ENCODE measurements around the gene HOXB9. TPM values are rescaled to one million over a fixed set of nuclear protein-coding genes. Genes with fewer than 3 reads are reported as not detected.

The HOXB9 gene
- total and polyA plus RNA-seq, 7 experiments from 2014 or later, result 0.12 to 0.24 (median 0.16) TPM; not detected in 4

DNA sequence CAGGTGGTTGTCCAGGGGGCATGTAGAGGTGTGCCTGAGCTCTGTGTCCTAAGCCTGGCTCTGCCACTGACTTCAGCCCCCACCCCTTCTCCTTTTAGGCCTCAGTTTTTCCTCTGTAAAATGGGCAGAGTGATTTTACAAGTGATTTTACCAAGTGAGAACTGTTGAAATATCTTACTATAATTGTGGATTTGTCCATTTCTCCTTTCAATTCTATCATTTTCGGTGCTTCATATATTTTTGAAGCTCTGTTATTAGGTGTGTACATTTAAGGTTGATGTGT lies 21.7 kb upstream of the HOXB9 start:
- H3K27ac ChIP-seq (ENCODE audit: low read depth, low read length), result no peak overlapping the region
- Mint-ChIP-seq H3K36me3 (peaks cover 0 to 3% (median 0%) of the 10 kb centered on the region in 5 donors), H3K4me3 (peak overlapping the region; percentile 73 to 100 (median 84))

GRCh38 chr17:48647103-48647962 lies 21.2 kb upstream of the HOXB9 start:
- DNase-seq (no peak), ATAC-seq (peak; percentile 34)
- POLR2A ChIA-PET, result no interaction called here
- no peak overlapping the region for H3K27ac Mint-ChIP-seq
- peak overlapping the region; percentile 80 to 100 (median 88) for H3K4me3 Mint-ChIP-seq
- H3K27me3 Mint-ChIP-seq, result peaks cover 59 to 84% (median 68%) of the 10 kb centered on the region in 5 donors
- Histone ChIP-seq H3K9me3 (ENCODE audit: control insufficient read depth in 2 of 3, low read length in 3 of 3) (no peaks in the 10 kb centered on the region), H3K36me3 (ENCODE audit: control insufficient read depth in 2 of 3, insufficient read depth in 3 of 3, low read length in 3 of 3) (no peaks in the 10 kb centered on the region), H3K4me1 (ENCODE audit: control insufficient read depth in 2 of 2, insufficient read depth in 2 of 2, low read length in 2 of 2) (peaks cover 0 to 6% of the 10 kb centered on the region in 2 donors), H3K27me3 (ENCODE audit: control insufficient read depth in 2 of 2, insufficient read depth in 2 of 2, low read length in 2 of 2) (peaks cover 0 to 36% of the 10 kb centered on the region in 2 donors), H3K4me3 (ENCODE audit: low read length) (peak overlapping the region; percentile 70), H3K27ac (ENCODE audit: low read depth, low read length) (no peak overlapping the region)
- peaks cover 0 to 2% (median 0%) of the 10 kb centered on the region in 11 donors for H3K9me3 Mint-ChIP-seq
- intact Hi-C loops (cut with micrococcal nuclease), result no loop called here
- H3K4me1 Mint-ChIP-seq, result peaks cover 7 to 27% (median 18%) of the 10 kb centered on the region in 7 donors
- peaks cover 0 to 3% (median 0%) of the 10 kb centered on the region in 5 donors for H3K36me3 Mint-ChIP-seq
- CTCF ChIA-PET, result interaction anchor here (0.6 kb wide), 1 partner anchor 287 kb away, joined by 3 read pairs; no protein-coding TSS in a partner anchor

More for the DNA sequence above, 21.7 kb upstream of the HOXB9 start:
- CTCF ChIA-PET, result interaction anchor here (0.6 kb wide), 1 partner anchor 286 kb away, joined by 3 read pairs; no protein-coding TSS in a partner anchor
- POLR2A ChIA-PET, result no interaction called here
- Mint-ChIP-seq H3K27me3 (peaks cover 55 to 81% (median 63%) of the 10 kb centered on the region in 5 donors), H3K4me1 (peaks cover 7 to 26% (median 19%) of the 10 kb centered on the region in 7 donors), H3K27ac (no peak overlapping the region), H3K9me3 (peaks cover 0 to 2% (median 0%) of the 10 kb centered on the region in 11 donors)
- DNase-seq (no peak), ATAC-seq (no peak)
- Histone ChIP-seq H3K4me1 (ENCODE audit: control insufficient read depth in 2 of 2, insufficient read depth in 2 of 2, low read length in 2 of 2) (peaks cover 0 to 6% of the 10 kb centered on the region in 2 donors), H3K36me3 (ENCODE audit: control insufficient read depth in 2 of 3, insufficient read depth in 3 of 3, low read length in 3 of 3) (no peaks in the 10 kb centered on the region), H3K27me3 (ENCODE audit: control insufficient read depth in 2 of 2, insufficient read depth in 2 of 2, low read length in 2 of 2) (peaks cover 0 to 33% of the 10 kb centered on the region in 2 donors), H3K4me3 (ENCODE audit: low read length) (peak overlapping the region; percentile 70), H3K9me3 (ENCODE audit: control insufficient read depth in 2 of 3, low read length in 3 of 3) (no peaks in the 10 kb centered on the region)
- intact Hi-C loops (cut with micrococcal nuclease), result no loop called here

- Histone ChIP-seq H3K36me3 (ENCODE audit: control insufficient read depth in 2 of 3, insufficient read depth in 3 of 3, low read length in 3 of 3) (no peaks in the 10 kb centered on the region), H3K4me3 (ENCODE audit: low read length) (peak overlapping the region; percentile 70), H3K4me1 (ENCODE audit: control insufficient read depth in 2 of 2, insufficient read depth in 2 of 2, low read length in 2 of 2) (peaks cover 0 to 12% of the 10 kb centered on the region in 2 donors), H3K27ac (ENCODE audit: low read depth, low read length) (no peak overlapping the region), H3K9me3 (ENCODE audit: control insufficient read depth in 2 of 3, low read length in 3 of 3) (no peaks in the 10 kb centered on the region), H3K27me3 (ENCODE audit: control insufficient read depth in 2 of 2, insufficient read depth in 2 of 2, low read length in 2 of 2) (peaks cover 0 to 41% of the 10 kb centered on the region in 2 donors)
- peaks cover 64 to 88% (median 73%) of the 10 kb centered on the region in 5 donors for H3K27me3 Mint-ChIP-seq
- H3K4me1 Mint-ChIP-seq, result peaks cover 13 to 30% (median 21%) of the 10 kb centered on the region in 7 donors
- no peaks in the 10 kb centered on the region for H3K36me3 Mint-ChIP-seq
- H3K4me3 Mint-ChIP-seq, result peak overlapping the region; percentile 80 to 100 (median 88)
- peaks cover 0 to 3% (median 0%) of the 10 kb centered on the region in 11 donors for H3K9me3 Mint-ChIP-seq
- intact Hi-C loops (cut with micrococcal nuclease), result no loop called here
- CTCF ChIA-PET, result no interaction called here
- ATAC-seq (peak; percentile 70), DNase-seq (peak in 2 of 9 donors; percentile 23 to 42)
- H3K27ac Mint-ChIP-seq, result no peak overlapping the region
- POLR2A ChIA-PET, result no interaction called here
These were observed 20.3 kb upstream of the HOXB9 start for GRCh38 chr17:48646183-48647102.

GRCh38 chr17:48645639-48646182 lies 19.6 kb upstream of the HOXB9 start:
- Histone ChIP-seq H3K4me1 (ENCODE audit: control insufficient read depth in 2 of 2, insufficient read depth in 2 of 2, low read length in 2 of 2) (peaks cover 0 to 12% of the 10 kb centered on the region in 2 donors), H3K27me3 (ENCODE audit: control insufficient read depth in 2 of 2, insufficient read depth in 2 of 2, low read length in 2 of 2) (peaks cover 0 to 41% of the 10 kb centered on the region in 2 donors), H3K4me3 (ENCODE audit: low read length) (no peak overlapping the region), H3K27ac (ENCODE audit: low read depth, low read length) (no peak overlapping the region), H3K9me3 (ENCODE audit: control insufficient read depth in 2 of 3, low read length in 3 of 3) (no peaks in the 10 kb centered on the region), H3K36me3 (ENCODE audit: control insufficient read depth in 2 of 3, insufficient read depth in 3 of 3, low read length in 3 of 3) (no peaks in the 10 kb centered on the region)
- peaks cover 71 to 94% (median 80%) of the 10 kb centered on the region in 5 donors for H3K27me3 Mint-ChIP-seq
- H3K4me1 Mint-ChIP-seq, result peaks cover 15 to 33% (median 24%) of the 10 kb centered on the region in 7 donors
- DNase-seq, result no peak
- no peak overlapping the region for H3K27ac Mint-ChIP-seq
- POLR2A ChIA-PET, result interaction anchor here (0.6 kb wide), 1 partner anchor 13 kb away, joined by 3 read pairs; no protein-coding TSS in a partner anchor
- peaks cover 0 to 3% (median 0%) of the 10 kb centered on the region in 11 donors for H3K9me3 Mint-ChIP-seq
- peak overlapping the region; percentile 4 to 100 (median 75) for H3K4me3 Mint-ChIP-seq
- intact Hi-C loops (cut with micrococcal nuclease), result no loop called here
- ATAC-seq, result no peak
- CTCF ChIA-PET, result no interaction called here
- no peaks in the 10 kb centered on the region for H3K36me3 Mint-ChIP-seq

DNA sequence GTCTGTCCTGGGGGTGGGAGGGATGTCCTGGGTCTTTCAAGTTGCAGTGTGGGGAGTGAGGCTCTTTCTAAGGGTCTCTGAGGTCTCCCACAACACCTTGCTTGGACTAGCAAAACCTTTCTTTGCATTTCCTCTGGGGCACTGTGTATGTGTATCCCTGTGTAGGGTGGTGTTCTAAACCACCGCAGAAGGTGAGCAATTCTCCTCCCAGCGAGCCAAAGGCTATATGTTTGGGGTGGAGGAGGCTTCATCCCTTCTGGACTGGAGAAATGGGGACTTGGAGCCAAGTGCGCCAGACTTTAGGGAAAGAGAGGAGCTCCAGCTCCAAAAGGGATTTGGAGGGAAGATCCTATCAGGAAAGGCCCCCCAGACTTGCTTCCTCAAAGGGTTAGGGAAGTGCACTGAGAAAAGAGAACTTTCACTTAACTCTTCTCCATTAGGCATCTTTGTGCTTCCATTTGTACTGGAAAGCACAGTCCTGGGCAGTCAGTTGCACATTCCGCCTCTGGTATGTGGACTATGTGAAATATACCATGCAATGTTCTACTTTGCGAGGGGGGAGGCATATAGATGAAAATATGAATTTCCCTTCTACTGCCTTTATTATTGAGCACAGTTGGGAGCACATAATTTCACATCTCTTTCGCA lies 18.9 kb upstream of the HOXB9 start:
- Histone ChIP-seq H3K4me1 (ENCODE audit: control insufficient read depth in 2 of 2, insufficient read depth in 2 of 2, low read length in 2 of 2) (peaks cover 0 to 12% of the 10 kb centered on the region in 2 donors), H3K4me3 (ENCODE audit: low read length) (no peak overlapping the region), H3K27me3 (ENCODE audit: control insufficient read depth in 2 of 2, insufficient read depth in 2 of 2, low read length in 2 of 2) (peaks cover 0 to 41% of the 10 kb centered on the region in 2 donors), H3K27ac (ENCODE audit: low read depth, low read length) (no peak overlapping the region), H3K36me3 (ENCODE audit: control insufficient read depth in 2 of 3, insufficient read depth in 3 of 3, low read length in 3 of 3) (no peaks in the 10 kb centered on the region), H3K9me3 (ENCODE audit: control insufficient read depth in 2 of 3, low read length in 3 of 3) (no peaks in the 10 kb centered on the region)
- POLR2A ChIA-PET, result no interaction called here
- ATAC-seq, result no peak
- Mint-ChIP-seq H3K27ac (no peak overlapping the region), H3K9me3 (peaks cover 0 to 3% (median 0%) of the 10 kb centered on the region in 11 donors), H3K4me3 (peak overlapping the region in 8 of 10 donors; percentile 4 to 100 (median 75)), H3K4me1 (peaks cover 15 to 33% (median 24%) of the 10 kb centered on the region in 7 donors), H3K27me3 (peaks cover 76 to 95% (median 83%) of the 10 kb centered on the region in 5 donors), H3K36me3 (no peaks in the 10 kb centered on the region)
- CTCF ChIA-PET, result no interaction called here
- intact Hi-C loops (cut with micrococcal nuclease), result loop anchor here in 1 of 2 donors (5.0 kb wide), 1 partner anchor 82 kb away; the partner anchor contains the start of gene HOXB13
- no peak for DNase-seq

All from naive thymus-derived CD4-positive, alpha-beta T cell (primary cell).